ENCODE data around the gene PIGU. TPM values are rescaled to one million over a fixed set of nuclear protein-coding genes. Genes with fewer than 3 reads are reported as not detected.

Gene PIGU
- total and polyA plus RNA-seq, 2 of the 13 experiments (the other 11 are each of a cell fraction or from before 2014, with no cell fraction given), result 45.5 to 231 TPM

DNA sequence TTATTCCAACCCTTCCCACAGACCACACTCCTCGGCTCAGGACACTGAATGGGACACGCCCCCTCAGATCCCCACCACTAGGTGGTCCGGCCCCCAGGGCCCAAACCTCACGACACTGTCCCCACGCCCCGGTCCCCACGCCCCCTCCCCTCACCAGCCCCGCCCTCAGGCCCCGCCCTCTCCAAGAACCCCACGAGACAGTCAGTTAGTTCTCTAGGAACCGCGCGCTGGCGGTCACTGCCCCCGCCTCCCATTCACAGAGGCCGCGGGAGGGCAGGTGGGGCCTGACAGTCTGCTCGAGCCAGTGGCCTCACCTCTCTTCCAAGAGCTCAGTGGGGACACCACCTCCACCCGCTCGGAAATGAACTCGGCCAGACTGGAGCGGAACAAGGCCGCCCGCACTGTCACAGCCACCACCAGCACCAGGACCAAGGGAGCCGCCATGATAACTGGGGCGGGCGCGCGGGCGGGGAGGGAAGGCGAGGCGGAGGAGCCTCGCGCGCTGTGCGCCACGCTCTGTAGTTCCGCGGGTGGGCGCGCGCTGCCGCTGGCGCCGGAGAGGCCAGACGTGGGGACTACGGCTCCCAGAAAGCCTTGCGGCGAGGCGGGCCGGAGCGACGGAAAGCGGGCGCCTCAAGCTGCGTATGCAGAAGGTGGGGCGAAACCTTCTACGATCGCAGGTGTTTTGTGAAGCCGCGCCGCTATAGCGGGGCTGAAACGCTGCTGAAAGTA lies at the start of gene PIGU (continued):
- TF ChIP-seq, protein P1, sequence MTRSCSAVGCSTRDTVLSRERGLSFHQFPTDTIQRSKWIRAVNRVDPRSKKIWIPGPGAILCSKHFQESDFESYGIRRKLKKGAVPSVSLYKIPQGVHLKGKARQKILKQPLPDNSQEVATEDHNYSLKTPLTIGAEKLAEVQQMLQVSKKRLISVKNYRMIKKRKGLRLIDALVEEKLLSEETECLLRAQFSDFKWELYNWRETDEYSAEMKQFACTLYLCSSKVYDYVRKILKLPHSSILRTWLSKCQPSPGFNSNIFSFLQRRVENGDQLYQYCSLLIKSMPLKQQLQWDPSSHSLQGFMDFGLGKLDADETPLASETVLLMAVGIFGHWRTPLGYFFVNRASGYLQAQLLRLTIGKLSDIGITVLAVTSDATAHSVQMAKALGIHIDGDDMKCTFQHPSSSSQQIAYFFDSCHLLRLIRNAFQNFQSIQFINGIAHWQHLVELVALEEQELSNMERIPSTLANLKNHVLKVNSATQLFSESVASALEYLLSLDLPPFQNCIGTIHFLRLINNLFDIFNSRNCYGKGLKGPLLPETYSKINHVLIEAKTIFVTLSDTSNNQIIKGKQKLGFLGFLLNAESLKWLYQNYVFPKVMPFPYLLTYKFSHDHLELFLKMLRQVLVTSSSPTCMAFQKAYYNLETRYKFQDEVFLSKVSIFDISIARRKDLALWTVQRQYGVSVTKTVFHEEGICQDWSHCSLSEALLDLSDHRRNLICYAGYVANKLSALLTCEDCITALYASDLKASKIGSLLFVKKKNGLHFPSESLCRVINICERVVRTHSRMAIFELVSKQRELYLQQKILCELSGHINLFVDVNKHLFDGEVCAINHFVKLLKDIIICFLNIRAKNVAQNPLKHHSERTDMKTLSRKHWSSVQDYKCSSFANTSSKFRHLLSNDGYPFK (CRISPR knock-in tag; IDR thresholded peaks at IDR 0.05; ENCODE audit: borderline replicate concordance), result peak; percentile 90; the same call in 1 of the 2 replicates
- TF ChIP-seq ZNF383 (CRISPR knock-in tag; IDR thresholded peaks at IDR 0.05; ENCODE audit: borderline replicate concordance), result no peak
- no peak for TF ChIP-seq MTF1 (CRISPR knock-in tag; IDR thresholded peaks at IDR 0.05)
- TF ChIP-seq SP1 (IDR thresholded peaks at IDR 0.05), result no peak
- TF ChIP-seq SP1 (CRISPR knock-in tag; IDR thresholded peaks at IDR 0.05), result peak; percentile 98
- peak; percentile 97 for TF ChIP-seq EEA1 (CRISPR knock-in tag; IDR thresholded peaks at IDR 0.05; ENCODE audit: borderline replicate concordance)
- TF ChIP-seq, protein P2, sequence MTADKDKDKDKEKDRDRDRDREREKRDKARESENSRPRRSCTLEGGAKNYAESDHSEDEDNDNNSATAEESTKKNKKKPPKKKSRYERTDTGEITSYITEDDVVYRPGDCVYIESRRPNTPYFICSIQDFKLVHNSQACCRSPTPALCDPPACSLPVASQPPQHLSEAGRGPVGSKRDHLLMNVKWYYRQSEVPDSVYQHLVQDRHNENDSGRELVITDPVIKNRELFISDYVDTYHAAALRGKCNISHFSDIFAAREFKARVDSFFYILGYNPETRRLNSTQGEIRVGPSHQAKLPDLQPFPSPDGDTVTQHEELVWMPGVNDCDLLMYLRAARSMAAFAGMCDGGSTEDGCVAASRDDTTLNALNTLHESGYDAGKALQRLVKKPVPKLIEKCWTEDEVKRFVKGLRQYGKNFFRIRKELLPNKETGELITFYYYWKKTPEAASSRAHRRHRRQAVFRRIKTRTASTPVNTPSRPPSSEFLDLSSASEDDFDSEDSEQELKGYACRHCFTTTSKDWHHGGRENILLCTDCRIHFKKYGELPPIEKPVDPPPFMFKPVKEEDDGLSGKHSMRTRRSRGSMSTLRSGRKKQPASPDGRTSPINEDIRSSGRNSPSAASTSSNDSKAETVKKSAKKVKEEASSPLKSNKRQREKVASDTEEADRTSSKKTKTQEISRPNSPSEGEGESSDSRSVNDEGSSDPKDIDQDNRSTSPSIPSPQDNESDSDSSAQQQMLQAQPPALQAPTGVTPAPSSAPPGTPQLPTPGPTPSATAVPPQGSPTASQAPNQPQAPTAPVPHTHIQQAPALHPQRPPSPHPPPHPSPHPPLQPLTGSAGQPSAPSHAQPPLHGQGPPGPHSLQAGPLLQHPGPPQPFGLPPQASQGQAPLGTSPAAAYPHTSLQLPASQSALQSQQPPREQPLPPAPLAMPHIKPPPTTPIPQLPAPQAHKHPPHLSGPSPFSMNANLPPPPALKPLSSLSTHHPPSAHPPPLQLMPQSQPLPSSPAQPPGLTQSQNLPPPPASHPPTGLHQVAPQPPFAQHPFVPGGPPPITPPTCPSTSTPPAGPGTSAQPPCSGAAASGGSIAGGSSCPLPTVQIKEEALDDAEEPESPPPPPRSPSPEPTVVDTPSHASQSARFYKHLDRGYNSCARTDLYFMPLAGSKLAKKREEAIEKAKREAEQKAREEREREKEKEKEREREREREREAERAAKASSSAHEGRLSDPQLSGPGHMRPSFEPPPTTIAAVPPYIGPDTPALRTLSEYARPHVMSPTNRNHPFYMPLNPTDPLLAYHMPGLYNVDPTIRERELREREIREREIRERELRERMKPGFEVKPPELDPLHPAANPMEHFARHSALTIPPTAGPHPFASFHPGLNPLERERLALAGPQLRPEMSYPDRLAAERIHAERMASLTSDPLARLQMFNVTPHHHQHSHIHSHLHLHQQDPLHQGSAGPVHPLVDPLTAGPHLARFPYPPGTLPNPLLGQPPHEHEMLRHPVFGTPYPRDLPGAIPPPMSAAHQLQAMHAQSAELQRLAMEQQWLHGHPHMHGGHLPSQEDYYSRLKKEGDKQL (CRISPR knock-in tag; IDR thresholded peaks at IDR 0.05; ENCODE audit: low read depth), result peak; percentile 42; the same call in 1 of the 2 replicates
- no peak for TF ChIP-seq PAWR (CRISPR knock-in tag; IDR thresholded peaks at IDR 0.05; ENCODE audit: borderline replicate concordance)
- peak; percentile 63 for TF ChIP-seq RBM39 (IDR thresholded peaks at IDR 0.05; ENCODE audit: low read depth, low read length, poor library complexity, severe bottlenecking)
- no peak for TF ChIP-seq ZNF207 (IDR thresholded peaks at IDR 0.05; ENCODE audit: borderline replicate concordance)
- TF ChIP-seq CHD2 (IDR thresholded peaks at IDR 0.05; ENCODE audit: low read depth, low read length), result peak; percentile 64
- TF ChIP-seq, protein P3, sequence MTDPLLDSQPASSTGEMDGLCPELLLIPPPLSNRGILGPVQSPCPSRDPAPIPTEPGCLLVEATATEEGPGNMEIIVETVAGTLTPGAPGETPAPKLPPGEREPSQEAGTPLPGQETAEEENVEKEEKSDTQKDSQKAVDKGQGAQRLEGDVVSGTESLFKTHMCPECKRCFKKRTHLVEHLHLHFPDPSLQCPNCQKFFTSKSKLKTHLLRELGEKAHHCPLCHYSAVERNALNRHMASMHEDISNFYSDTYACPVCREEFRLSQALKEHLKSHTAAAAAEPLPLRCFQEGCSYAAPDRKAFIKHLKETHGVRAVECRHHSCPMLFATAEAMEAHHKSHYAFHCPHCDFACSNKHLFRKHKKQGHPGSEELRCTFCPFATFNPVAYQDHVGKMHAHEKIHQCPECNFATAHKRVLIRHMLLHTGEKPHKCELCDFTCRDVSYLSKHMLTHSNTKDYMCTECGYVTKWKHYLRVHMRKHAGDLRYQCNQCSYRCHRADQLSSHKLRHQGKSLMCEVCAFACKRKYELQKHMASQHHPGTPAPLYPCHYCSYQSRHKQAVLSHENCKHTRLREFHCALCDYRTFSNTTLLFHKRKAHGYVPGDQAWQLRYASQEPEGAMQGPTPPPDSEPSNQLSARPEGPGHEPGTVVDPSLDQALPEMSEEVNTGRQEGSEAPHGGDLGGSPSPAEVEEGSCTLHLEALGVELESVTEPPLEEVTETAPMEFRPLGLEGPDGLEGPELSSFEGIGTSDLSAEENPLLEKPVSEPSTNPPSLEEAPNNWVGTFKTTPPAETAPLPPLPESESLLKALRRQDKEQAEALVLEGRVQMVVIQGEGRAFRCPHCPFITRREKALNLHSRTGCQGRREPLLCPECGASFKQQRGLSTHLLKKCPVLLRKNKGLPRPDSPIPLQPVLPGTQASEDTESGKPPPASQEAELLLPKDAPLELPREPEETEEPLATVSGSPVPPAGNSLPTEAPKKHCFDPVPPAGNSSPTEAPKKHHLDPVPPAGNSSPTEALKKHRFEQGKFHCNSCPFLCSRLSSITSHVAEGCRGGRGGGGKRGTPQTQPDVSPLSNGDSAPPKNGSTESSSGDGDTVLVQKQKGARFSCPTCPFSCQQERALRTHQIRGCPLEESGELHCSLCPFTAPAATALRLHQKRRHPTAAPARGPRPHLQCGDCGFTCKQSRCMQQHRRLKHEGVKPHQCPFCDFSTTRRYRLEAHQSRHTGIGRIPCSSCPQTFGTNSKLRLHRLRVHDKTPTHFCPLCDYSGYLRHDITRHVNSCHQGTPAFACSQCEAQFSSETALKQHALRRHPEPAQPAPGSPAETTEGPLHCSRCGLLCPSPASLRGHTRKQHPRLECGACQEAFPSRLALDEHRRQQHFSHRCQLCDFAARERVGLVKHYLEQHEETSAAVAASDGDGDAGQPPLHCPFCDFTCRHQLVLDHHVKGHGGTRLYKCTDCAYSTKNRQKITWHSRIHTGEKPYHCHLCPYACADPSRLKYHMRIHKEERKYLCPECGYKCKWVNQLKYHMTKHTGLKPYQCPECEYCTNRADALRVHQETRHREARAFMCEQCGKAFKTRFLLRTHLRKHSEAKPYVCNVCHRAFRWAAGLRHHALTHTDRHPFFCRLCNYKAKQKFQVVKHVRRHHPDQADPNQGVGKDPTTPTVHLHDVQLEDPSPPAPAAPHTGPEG (CRISPR knock-in tag; IDR thresholded peaks at IDR 0.05), result peak; percentile 91
- TF ChIP-seq ZBTB3 (CRISPR knock-in tag; IDR thresholded peaks at IDR 0.05; ENCODE audit: borderline replicate concordance, low read depth), result no peak; the same call in 1 of the 2 replicates
- peak; percentile 54; the same call in 1 of the 2 replicates for TF ChIP-seq ZNF607 (CRISPR knock-in tag; IDR thresholded peaks at IDR 0.05; ENCODE audit: borderline replicate concordance)
